ENCODE data around the gene EXO1. TPM values are rescaled to one million over a fixed set of nuclear protein-coding genes. Genes with fewer than 3 reads are reported as not detected.

Gene EXO1
- total and polyA plus RNA-seq, 8 donors: 4.0 to 16.2 (median 11.0) TPM

DNA sequence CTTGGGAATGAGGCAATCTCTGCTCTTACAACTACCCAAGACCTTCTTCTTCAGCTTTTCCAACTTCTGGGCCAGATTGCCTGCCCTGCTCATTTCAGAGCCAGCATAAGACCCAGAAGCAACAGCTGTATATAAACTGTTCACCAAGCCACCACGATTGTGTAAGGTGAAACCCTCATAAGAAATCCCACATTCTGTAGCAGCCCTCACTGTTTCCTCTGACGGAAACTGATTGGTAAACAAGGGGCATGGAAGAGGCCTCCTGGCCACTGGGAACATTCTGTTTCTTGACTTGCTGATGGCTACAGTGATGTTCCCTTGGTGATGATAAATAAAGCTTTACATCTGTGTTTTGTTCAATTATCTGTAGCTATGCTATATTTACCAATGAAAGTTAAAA is 39.7 kb upstream of the EXO1 start:
- Histone ChIP-seq H3K27me3 (no peaks in the 10 kb centered on the region), H3K4me1 (no peaks in the 10 kb centered on the region), H3K9me3 (no peaks in the 10 kb centered on the region), H3K36me3 (no peaks in the 10 kb centered on the region), H3K27ac (no peak overlapping the region), H3K4me3 (no peak overlapping the region)
- TF ChIP-seq, protein P1, sequence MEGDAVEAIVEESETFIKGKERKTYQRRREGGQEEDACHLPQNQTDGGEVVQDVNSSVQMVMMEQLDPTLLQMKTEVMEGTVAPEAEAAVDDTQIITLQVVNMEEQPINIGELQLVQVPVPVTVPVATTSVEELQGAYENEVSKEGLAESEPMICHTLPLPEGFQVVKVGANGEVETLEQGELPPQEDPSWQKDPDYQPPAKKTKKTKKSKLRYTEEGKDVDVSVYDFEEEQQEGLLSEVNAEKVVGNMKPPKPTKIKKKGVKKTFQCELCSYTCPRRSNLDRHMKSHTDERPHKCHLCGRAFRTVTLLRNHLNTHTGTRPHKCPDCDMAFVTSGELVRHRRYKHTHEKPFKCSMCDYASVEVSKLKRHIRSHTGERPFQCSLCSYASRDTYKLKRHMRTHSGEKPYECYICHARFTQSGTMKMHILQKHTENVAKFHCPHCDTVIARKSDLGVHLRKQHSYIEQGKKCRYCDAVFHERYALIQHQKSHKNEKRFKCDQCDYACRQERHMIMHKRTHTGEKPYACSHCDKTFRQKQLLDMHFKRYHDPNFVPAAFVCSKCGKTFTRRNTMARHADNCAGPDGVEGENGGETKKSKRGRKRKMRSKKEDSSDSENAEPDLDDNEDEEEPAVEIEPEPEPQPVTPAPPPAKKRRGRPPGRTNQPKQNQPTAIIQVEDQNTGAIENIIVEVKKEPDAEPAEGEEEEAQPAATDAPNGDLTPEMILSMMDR (IDR thresholded peaks at IDR 0.05): no peak
- ATAC-seq (no peak), DNase-seq (no peak)
- intact Hi-C loops (cut with DNase I): no loop called here

DNA sequence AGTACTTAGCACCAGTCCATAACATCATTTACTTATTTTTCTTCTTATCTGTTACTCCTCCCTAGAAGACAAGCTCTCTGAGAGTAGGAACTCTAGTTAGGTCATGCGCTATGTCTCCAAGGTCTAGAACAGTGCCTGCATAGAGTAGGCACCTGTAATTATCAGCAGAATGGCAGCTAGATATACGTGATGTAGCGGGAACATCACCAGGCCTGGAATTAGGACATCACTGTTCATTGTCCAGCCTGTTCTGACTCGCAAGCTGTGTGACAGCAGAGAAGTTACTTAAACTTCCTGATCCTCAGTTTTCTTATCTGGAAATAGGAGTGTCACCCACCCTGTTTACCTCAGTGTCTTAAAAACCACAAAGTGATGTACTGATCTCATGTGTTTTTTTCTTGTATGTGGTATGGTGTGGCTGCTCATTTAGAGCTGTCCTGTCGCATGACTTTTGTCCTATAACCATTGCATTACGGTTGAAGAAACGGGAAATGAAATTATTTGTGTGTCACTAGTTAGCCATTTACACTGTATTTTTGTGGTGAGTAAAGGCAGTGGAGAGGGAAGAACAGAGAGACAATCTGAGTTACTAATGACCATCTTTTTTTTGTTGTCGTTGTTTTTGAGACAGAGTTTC is 37.1 kb upstream of the EXO1 start:
- Histone ChIP-seq H3K9me3 (no peaks in the 10 kb centered on the region), H3K4me1 (no peaks in the 10 kb centered on the region), H3K27ac (no peak overlapping the region), H3K4me3 (no peak overlapping the region), H3K27me3 (no peaks in the 10 kb centered on the region), H3K36me3 (no peaks in the 10 kb centered on the region)
- intact Hi-C loops (cut with DNase I): no loop called here
- TF ChIP-seq, protein P1 (IDR thresholded peaks at IDR 0.05): no peak
- ATAC-seq: peak; percentile 38
- no peak for DNase-seq

DNA sequence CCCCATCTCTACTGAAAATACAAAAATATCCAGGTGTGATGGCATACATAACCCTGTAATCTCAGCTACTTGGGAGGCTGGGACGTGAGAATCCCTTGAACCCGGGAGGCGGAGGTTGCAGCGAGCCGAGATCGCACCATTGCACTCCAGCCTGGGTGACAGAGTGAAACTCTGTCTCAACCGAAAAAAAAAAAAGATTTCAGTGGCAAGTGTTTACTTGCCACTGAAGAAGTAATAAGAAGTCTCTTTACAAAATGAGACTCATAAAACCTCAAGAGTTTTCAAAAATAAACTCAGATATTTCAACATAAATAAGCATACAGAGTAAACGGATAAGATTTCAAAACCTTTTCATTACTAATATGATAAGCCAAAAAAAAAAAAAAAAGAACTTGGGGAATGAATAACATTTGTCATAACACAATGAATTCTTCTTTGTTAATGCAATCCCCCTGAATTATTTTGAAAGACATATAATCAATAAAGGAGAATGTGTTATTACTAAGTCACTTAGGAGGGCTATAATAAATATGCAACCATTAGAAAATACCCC is 34.2 kb upstream of the EXO1 start:
- Histone ChIP-seq H3K4me1 (no peaks in the 10 kb centered on the region), H3K27ac (no peak overlapping the region), H3K27me3 (no peaks in the 10 kb centered on the region), H3K36me3 (no peaks in the 10 kb centered on the region), H3K9me3 (no peaks in the 10 kb centered on the region), H3K4me3 (no peak overlapping the region)
- DNase-seq: no peak
- intact Hi-C loops (cut with DNase I): no loop called here
- peak; percentile 80 for ATAC-seq
- TF ChIP-seq, protein P1 (IDR thresholded peaks at IDR 0.05): no peak

DNA sequence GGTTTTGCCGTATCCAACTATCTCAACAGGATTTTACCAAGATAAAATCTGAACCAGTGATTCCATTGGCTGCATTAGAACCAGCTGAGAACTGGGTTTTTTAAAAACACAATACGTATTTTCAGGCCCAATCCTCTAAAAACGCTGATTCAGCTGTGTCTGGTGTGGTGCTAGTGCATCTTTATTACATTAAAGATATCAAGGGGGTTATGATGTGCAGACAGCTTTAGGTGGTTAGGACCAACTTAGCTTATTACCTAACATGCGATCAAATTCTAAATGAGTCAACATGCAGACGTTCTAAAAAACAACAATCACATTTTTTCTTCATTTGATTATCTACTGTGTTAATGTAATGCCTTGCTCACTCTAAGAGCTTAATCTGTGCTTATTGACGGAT is 32.0 kb upstream of the EXO1 start:
- intact Hi-C loops (cut with DNase I): no loop called here

DNA sequence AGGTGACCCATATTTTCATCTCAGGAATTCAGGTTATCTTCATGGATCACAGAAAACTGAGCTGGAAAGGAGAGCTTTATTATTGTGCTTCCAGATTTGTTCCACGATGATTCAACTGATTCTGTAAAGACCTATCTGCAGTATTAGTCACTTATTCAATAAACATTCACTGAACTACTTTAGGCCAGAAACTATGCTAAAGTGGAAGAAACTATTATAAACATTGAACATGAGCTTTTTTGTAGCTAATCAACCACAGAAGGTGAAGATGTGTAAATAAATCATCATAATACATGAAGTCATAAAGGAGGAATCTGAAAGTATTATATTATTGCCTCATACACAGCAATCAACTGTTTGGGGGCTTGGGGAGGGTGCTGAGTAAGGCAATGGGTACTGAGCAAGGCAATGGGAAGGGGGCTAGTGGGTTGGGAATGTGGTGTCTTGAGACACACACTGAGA is 30.6 kb upstream of the EXO1 start:
- intact Hi-C loops (cut with DNase I): no loop called here
- no peak overlapping the region for H3K27ac ChIP-seq
- H3K4me3 ChIP-seq: no peak overlapping the region
- no peaks in the 10 kb centered on the region for H3K4me1 ChIP-seq
- TF ChIP-seq, protein P1 (IDR thresholded peaks at IDR 0.05): no peak
- no peaks in the 10 kb centered on the region for H3K36me3 ChIP-seq
- no peaks in the 10 kb centered on the region for H3K27me3 ChIP-seq
- no peaks in the 10 kb centered on the region for H3K9me3 ChIP-seq
- DNase-seq (no peak), ATAC-seq (peak; percentile 43)

More for the DNA sequence above, 32.0 kb upstream of the EXO1 start:
- no peaks in the 10 kb centered on the region for H3K27me3 ChIP-seq
- H3K36me3 ChIP-seq: no peaks in the 10 kb centered on the region
- no peaks in the 10 kb centered on the region for H3K4me1 ChIP-seq
- TF ChIP-seq, protein P1 (IDR thresholded peaks at IDR 0.05): no peak
- no peak overlapping the region for H3K4me3 ChIP-seq
- H3K9me3 ChIP-seq: no peaks in the 10 kb centered on the region
- ATAC-seq (no peak), DNase-seq (no peak)
- H3K27ac ChIP-seq: no peak overlapping the region
